K562 (cell line): ENCODE data around the gene GMIP.

Experiments
- CBFB ChIP-seq: sonication (generic); formaldehyde crosslinking; IDR thresholded peaks from 2 replicates; pipeline ENCODE4 v1.4.0; 2020; ENCODE audit warnings: mild to moderate bottlenecking, missing genetic modification reagents
- CSDE1 ChIP-seq, 2 experiments: fragments of 450-650 bp; IDR thresholded peaks; 2 replicates each; pipeline ENCODE4 v1.6.1; 2016; ENCODE audit warnings: mild to moderate bottlenecking in 1 of 2
- CTCF ChIP-seq, 3 experiments: IDR thresholded peaks in 2 of 3; conservative IDR thresholded peaks in 1 of 3; 2 replicates each; pipeline ENCODE4 v1.5.1; 2011 to 2012; ENCODE audit warnings: low read length in 3 of 3, mild to moderate bottlenecking in 3 of 3, control low read depth in 2 of 3, improper control_type of control experiment in 1 of 3, inconsistent platforms in 1 of 3, low read depth in 1 of 3, mixed read lengths in 1 of 3, moderate library complexity in 1 of 3; ENCODE audit not compliant: insufficient read depth in 2 of 3
- MIER1 ChIP-seq: fragments of 450-650 bp; IDR thresholded peaks from 2 replicates; pipeline ENCODE4 v1.6.1; 2016; ENCODE audit warnings: antibody characterized with exemption, mild to moderate bottlenecking, low read depth
- NFATC3 ChIP-seq: fragments of 450-650 bp; IDR thresholded peaks from 2 replicates; pipeline ENCODE4 v1.6.1; 2017; ENCODE audit warnings: mild to moderate bottlenecking
- POLR2A ChIP-seq: fragments of 450-650 bp; conservative IDR thresholded peaks from 2 replicates; pipeline ENCODE4 v1.6.1; 2016
- TAF1 ChIP-seq: IDR thresholded peaks from 2 replicates; pipeline ENCODE4 v1.6.1; 2011; ENCODE audit warnings: mild to moderate bottlenecking, low read length, moderate library complexity; ENCODE audit not compliant: insufficient read depth, control insufficient read depth, severe bottlenecking; ENCODE audit errors: extremely low read depth
- ZNF124 ChIP-seq: sonication (generic); formaldehyde crosslinking; IDR thresholded peaks from 2 replicates; pipeline ENCODE4 v1.8.1; 2022; ENCODE audit warnings: missing genetic modification reagents
- ZNF384 ChIP-seq: IDR thresholded peaks from 2 replicates; pipeline ENCODE4 v1.6.1; 2012; ENCODE audit warnings: low read depth, low read length, improper control_type of control experiment

- TF ChIP-seq ZNF124 (CRISPR knock-in tag): no peak
- TF ChIP-seq CSDE1 (IDR thresholded peaks at IDR 0.05): no peak
- no peak for TF ChIP-seq CTCF (IDR thresholded peaks at IDR 0.05 in 2 of 3, conservative IDR thresholded peaks at IDR 0.05 in 1 of 3; ENCODE audit: insufficient read depth in 2 of 3, low read depth in 1 of 3, low read length in 3 of 3)
- TF ChIP-seq POLR2A: no peak
- no peak for TF ChIP-seq NFATC3
- no peak for TF ChIP-seq MIER1
- TF ChIP-seq CBFB (CRISPR knock-in tag): no peak
- TF ChIP-seq ZNF384: no peak
- TF ChIP-seq TAF1: no peak
These were observed 32.9 kb downstream of the GMIP start for GRCh38 chr19:19610376-19611202.
